SK-N-MC (cell line): ENCODE results near the gene ZNF235.

Source experiments
- DNase-seq: peaks from one replicate; pipeline ENCODE4 v3.0.0-alpha.2; 2011; ENCODE audit warnings: low read depth, low spot score
- H3K27ac ChIP-seq: fragments of 200-600 bp; sonication (generic); 2 replicates; pipeline ENCODE4 v1.5.1; 2016; ENCODE audit warnings: mixed run types
- H3K36me3 ChIP-seq: fragments of 200-600 bp; sonication (generic); 2 replicates; pipeline ENCODE4 v1.6.1; 2017; ENCODE audit warnings: antibody characterized with exemption, low read length, mixed read lengths; ENCODE audit not compliant: insufficient read depth
- H3K4me3 ChIP-seq: fragments of 200-600 bp; sonication (generic); 2 replicates; pipeline ENCODE4 v1.5.1; 2016
- H3K9ac ChIP-seq: fragments of 200-600 bp; sonication (generic); 2 replicates; pipeline ENCODE4 v1.8.0; 2017; ENCODE audit warnings: mixed run types, mixed read lengths; ENCODE audit not compliant: insufficient read length
- H3K9me3 ChIP-seq: fragments of 200-600 bp; sonication (generic); 2 replicates; pipeline ENCODE4 v1.6.1; 2017; ENCODE audit warnings: low read depth, mild to moderate bottlenecking, antibody characterized with exemption, low read length, moderate library complexity, mixed read lengths
- EZH2 ChIP-seq: fragments of 200-600 bp; sonication (generic); IDR thresholded peaks from one replicate; pipeline ENCODE4 v1.6.1; 2017; ENCODE audit warnings: antibody characterized with exemption
- FOXP2 ChIP-seq: optimal IDR thresholded peaks from 2 replicates; pipeline ENCODE3; 2011; ENCODE audit warnings: mild to moderate bottlenecking, moderate library complexity; ENCODE audit not compliant: insufficient read depth; ENCODE audit errors: extremely low read length, control extremely low read depth
- POLR2AphosphoS5 ChIP-seq: IDR thresholded peaks from 2 replicates; pipeline ENCODE4 v1.6.1; 2012; ENCODE audit warnings: mild to moderate bottlenecking, low read depth, low read length, borderline replicate concordance

The ZNF235 gene

DNA sequence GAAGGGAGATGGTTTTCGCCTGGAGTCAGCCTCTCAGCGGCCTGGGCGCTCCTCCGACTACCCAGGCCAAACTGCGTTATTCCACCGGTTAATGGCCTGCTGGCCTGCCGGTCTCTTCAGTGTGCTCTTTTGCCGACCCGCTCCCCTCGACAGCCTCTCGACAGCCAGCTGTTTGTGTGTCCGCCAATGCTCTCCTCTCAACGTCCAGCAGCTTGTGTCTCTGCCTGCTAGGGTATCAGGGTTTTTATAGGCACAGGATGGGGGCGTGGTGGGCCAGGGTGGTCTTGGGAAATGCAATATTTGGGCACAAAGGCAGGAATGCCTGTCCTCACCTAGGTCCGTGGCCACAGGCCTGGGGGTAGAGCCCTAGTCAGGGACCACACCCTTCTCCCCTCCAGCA is 1.5 kb upstream of the ZNF235 start:
- Histone ChIP-seq H3K9me3 (no peaks in the 10 kb centered on the region), H3K36me3 (peaks cover 7% of the 10 kb centered on the region), H3K27ac (no peak overlapping the region), H3K4me3 (no peak overlapping the region), H3K9ac (no peak overlapping the region)
- TF ChIP-seq EZH2 (no peak), POLR2AphosphoS5 (no peak), FOXP2 (no peak)
- no peak for DNase-seq

- Histone ChIP-seq H3K27ac (no peak overlapping the region), H3K36me3 (peaks cover 11% of the 10 kb centered on the region), H3K9ac (peak overlapping the region; percentile 2), H3K4me3 (peak overlapping the region; percentile 93), H3K9me3 (no peaks in the 10 kb centered on the region)
- TF ChIP-seq FOXP2 = no peak
- no peak for TF ChIP-seq EZH2
- TF ChIP-seq POLR2AphosphoS5 = no peak
- DNase-seq = no peak
Observed at GRCh38 chr19:44305457-44305856, 632 bp upstream of the ZNF235 start.

DNA sequence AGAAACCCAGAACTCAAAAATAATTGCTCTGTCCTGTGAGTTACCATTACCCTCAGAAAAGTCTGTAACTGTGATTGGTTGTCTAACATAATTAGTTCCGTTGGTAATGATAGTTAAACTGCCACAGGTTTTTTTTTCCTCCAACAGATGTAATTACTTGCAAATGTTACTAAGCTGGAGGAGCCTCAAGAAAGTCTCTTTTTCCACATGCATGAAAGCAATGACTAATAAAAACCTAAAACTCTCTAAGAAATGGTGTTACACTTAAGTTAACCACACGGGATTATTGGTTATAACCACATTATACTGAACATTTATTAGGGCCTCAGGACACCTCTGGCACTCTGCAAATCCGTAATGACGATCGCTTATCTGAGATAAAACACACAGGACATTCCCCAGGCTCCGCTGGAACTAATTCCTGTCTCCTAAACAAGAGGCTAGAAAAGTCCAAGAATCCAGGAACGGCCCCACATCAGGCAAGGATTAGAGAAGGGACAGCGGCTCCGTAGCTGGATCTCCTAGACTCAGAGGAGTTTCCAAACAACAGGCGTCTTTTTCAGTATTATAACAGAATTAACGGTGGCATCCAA is 753 bp downstream of the ZNF235 start:
- no peaks in the 10 kb centered on the region for H3K9me3 ChIP-seq
- 0 out of 2 replicates have a peak overlapping the region, but pooled peaks have one; percentile 37 for H3K27ac ChIP-seq
- TF ChIP-seq EZH2 (no peak), FOXP2 (no peak), POLR2AphosphoS5 (no peak)
- H3K4me3 ChIP-seq = peak overlapping the region; percentile 93
- H3K36me3 ChIP-seq = peaks cover 21% of the 10 kb centered on the region
- DNase-seq = no peak
- peak overlapping the region; percentile 81 for H3K9ac ChIP-seq

- no peak for DNase-seq
- peak overlapping the region; percentile 93; the same call in 1 of the 2 replicates for H3K4me3 ChIP-seq
- no peaks in the 10 kb centered on the region for H3K9me3 ChIP-seq
- TF ChIP-seq POLR2AphosphoS5 = no peak
- TF ChIP-seq EZH2 = no peak
- TF ChIP-seq FOXP2 = no peak
- H3K27ac ChIP-seq = no peak overlapping the region
- H3K9ac ChIP-seq = no peak overlapping the region
- H3K36me3 ChIP-seq = peaks cover 29% of the 10 kb centered on the region
Observed at GRCh38 chr19:44303320-44303719, 1.5 kb downstream of the ZNF235 start.

DNA sequence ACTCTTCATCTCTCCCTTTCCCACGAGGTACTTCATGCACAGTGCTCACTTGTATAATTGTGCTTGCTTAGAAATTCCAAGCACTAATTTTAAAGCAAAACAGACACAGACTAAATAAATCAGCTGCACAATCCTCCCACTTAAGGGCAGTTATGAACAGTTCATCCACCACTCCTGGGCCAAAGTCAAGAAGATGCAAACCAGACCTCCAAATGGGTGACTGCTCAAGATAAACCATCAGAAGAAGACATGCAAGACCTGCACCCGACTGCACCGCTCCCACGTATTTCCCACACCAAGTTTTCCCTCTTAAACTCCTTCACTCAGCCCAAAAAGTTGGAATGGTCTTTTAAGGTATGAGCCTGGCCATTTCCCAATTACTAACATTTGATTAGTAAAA is 19.9 kb downstream of the ZNF235 start:
- Histone ChIP-seq H3K9ac (no peak overlapping the region), H3K27ac (no peak overlapping the region), H3K36me3 (peaks cover 31% of the 10 kb centered on the region), H3K4me3 (no peak overlapping the region), H3K9me3 (peaks cover 9% of the 10 kb centered on the region)
- TF ChIP-seq EZH2 = no peak
- no peak for TF ChIP-seq FOXP2
- TF ChIP-seq POLR2AphosphoS5 = no peak
- no peak for DNase-seq

- Histone ChIP-seq H3K27ac (no peak overlapping the region), H3K9ac (no peak overlapping the region), H3K36me3 (peaks cover 9% of the 10 kb centered on the region), H3K9me3 (no peaks in the 10 kb centered on the region), H3K4me3 (no peak overlapping the region)
- TF ChIP-seq EZH2 (no peak), FOXP2 (no peak), POLR2AphosphoS5 (no peak)
- DNase-seq = no peak
Observed at GRCh38 chr19:44282846-44283245, 22.0 kb downstream of the ZNF235 start.

- no peak overlapping the region for H3K27ac ChIP-seq
- TF ChIP-seq EZH2 (no peak), POLR2AphosphoS5 (no peak), FOXP2 (no peak)
- no peak overlapping the region for H3K9ac ChIP-seq
- no peaks in the 10 kb centered on the region for H3K36me3 ChIP-seq
- no peaks in the 10 kb centered on the region for H3K9me3 ChIP-seq
- DNase-seq = no peak
- no peak overlapping the region for H3K4me3 ChIP-seq
Observed at GRCh38 chr19:44280916-44281315, 23.9 kb downstream of the ZNF235 start.

DNA sequence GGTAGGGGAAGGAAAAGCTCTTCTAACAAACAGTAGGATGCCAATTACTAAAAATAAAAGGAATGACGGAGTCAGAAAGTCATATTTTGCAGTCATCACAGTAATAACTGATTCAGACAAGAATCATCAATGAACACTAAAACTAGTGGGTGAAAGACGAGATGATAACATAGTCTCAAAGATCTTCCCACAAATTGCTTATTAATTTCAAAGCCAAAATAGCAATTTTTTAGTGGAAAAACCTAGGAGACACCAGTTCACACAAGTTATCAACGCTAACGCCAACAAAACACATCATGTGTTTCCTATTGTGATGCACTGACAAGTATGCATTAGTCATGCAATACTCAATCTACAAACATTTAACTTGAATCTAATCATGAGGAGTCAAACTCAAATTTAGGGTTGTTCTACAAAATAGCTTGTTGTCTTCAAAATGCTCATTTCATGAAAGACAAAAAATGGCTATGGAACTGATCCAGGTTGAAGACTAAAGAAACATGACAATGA is 26.6 kb downstream of the ZNF235 start:
- no peaks in the 10 kb centered on the region for H3K9me3 ChIP-seq
- TF ChIP-seq EZH2 (no peak), FOXP2 (no peak), POLR2AphosphoS5 (no peak)
- no peak for DNase-seq
- no peak overlapping the region for H3K4me3 ChIP-seq
- no peak overlapping the region for H3K27ac ChIP-seq
- no peak overlapping the region for H3K9ac ChIP-seq
- H3K36me3 ChIP-seq = no peaks in the 10 kb centered on the region; the same call in 1 of the 2 replicates

DNA sequence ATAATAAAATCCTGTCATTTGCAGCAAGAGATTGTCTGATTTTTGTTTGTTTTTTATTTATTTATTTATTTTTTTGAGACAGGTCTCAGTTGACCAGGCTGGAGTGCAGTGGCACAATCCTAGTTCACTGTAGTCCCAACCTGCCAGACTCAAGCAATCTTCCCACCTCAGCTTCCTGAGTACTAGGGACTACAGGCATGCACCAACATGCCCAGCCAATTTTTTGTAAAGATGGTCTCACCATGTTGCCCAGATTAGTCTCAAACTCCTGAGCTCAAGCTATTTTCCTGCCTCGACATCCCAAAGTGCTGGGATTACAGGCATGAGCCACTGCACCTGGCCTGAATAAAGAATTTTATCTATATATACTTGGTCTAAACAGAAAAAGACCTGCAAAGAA is 27.5 kb downstream of the ZNF235 start:
- no peak for DNase-seq
- no peaks in the 10 kb centered on the region for H3K9me3 ChIP-seq

More for the DNA sequence above, 27.5 kb downstream of the ZNF235 start:
- TF ChIP-seq EZH2 = no peak
- no peak for TF ChIP-seq FOXP2
- TF ChIP-seq POLR2AphosphoS5 = no peak
- Histone ChIP-seq H3K27ac (no peak overlapping the region), H3K9ac (no peak overlapping the region), H3K36me3 (no peaks in the 10 kb centered on the region; the same call in 1 of the 2 replicates), H3K4me3 (no peak overlapping the region)
